Measurements from ENCODE around the gene TMEM150A. TPM values are rescaled to one million over a fixed set of nuclear protein-coding genes. Genes with fewer than 3 reads are reported as not detected.

Gene TMEM150A
- total RNA-seq, 1 experiment from 2014 or later, result 19.3 TPM

DNA sequence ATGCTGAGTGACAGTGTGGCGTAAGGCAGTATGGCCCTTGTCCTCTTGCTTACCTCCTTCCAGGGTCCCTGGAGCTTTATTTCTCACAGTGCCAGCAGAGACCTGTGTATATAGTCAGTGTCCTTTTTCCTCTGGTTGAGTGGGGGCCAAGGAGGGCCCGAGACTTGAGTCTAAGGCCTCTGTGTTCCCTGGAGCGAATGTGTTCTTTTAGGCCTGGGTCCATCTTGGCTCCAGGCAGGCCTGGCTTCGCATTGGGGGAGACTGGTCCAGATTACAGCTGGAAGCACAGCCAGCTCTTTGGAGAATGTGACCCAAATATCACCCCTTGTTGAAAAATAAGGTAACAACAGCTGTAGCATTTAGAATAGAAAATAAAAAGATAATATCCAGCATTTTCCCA lies 13.3 kb downstream of the TMEM150A start:
- H3K14ac ChIP-seq (ENCODE audit: insufficient read depth, low read length), result no peak overlapping the region
- H3T11ph ChIP-seq (ENCODE audit: low read length), result no peak overlapping the region
- no peaks in the 10 kb centered on the region for H3K9me3 ChIP-seq (ENCODE audit: control insufficient read depth, low read depth, low read length)
- no peak overlapping the region for H2AFZ ChIP-seq (ENCODE audit: low read length)
- no peak overlapping the region for H3K18ac ChIP-seq (ENCODE audit: insufficient read length, low read depth, low read length)
- peaks cover 7% of the 10 kb centered on the region for H3K23me2 ChIP-seq (ENCODE audit: insufficient read length, low read depth, low read length, poor library complexity, severe bottlenecking)
- no peak overlapping the region for H3K4ac ChIP-seq (ENCODE audit: low read depth, low read length)
- H2BK15ac ChIP-seq (ENCODE audit: low read depth, low read length), result no peak overlapping the region
- Mint-ChIP-seq H3K27ac (no peak overlapping the region), H3K27me3 (ENCODE audit: low read depth) (peaks cover 31% of the 10 kb centered on the region), H3K9me3 (no peaks in the 10 kb centered on the region; a peak in 1 of 5 replicates), H3K4me3 (no peak overlapping the region), H3K36me3 (ENCODE audit: insufficient read depth in 1 of 3, low read depth in 3 of 3) (no peaks in the 10 kb centered on the region), H3K4me1 (peaks cover under 1 to 5% of the 10 kb centered on the region in 2 experiments; a peak in 3 of 4 replicates)
- H3K4me2 ChIP-seq (ENCODE audit: insufficient read depth, insufficient read length, low read length), result no peak overlapping the region
- H3K23ac ChIP-seq (ENCODE audit: insufficient read length, low read depth, low read length), result no peak overlapping the region
- DNase-seq, result no peak
- H4K20me1 ChIP-seq (ENCODE audit: control insufficient read depth, insufficient read depth, insufficient read length), result no peaks in the 10 kb centered on the region
- H2BK120ac ChIP-seq (ENCODE audit: low read depth, low read length, poor library complexity, severe bottlenecking), result no peak overlapping the region
- no peak overlapping the region for H2BK5ac ChIP-seq (ENCODE audit: insufficient read length, low read length)
- no peak overlapping the region for H4K8ac ChIP-seq (replicated peaks; ENCODE audit: insufficient read length, low read depth, low read length)
- WGBS (ENCODE audit: extremely low coverage, insufficient read length, low lambda C conversion rate), result no CpG with 5 or more reads among the region's 4 CpGs
- H2BK12ac ChIP-seq (ENCODE audit: insufficient read length, low read depth, low read length), result no peak overlapping the region
- H3K27ac ChIP-seq (ENCODE audit: insufficient read length, low read depth, low read length), result no peak overlapping the region
- H2AK5ac ChIP-seq (ENCODE audit: insufficient read length, low read length), result no peak overlapping the region
- H4K91ac ChIP-seq (ENCODE audit: insufficient read length, low read depth, low read length), result no peak overlapping the region
- no peaks in the 10 kb centered on the region for H3K79me2 ChIP-seq (ENCODE audit: insufficient read depth, low read length)
- no peaks in the 10 kb centered on the region; the same call in 1 of the 2 replicates for H3K4me1 ChIP-seq (ENCODE audit: insufficient read depth, low read length)
- no peak overlapping the region for H4K5ac ChIP-seq (ENCODE audit: insufficient read length, low read depth, low read length)
- H3K27me3 ChIP-seq (ENCODE audit: insufficient read depth, low read length), result peaks cover 2% of the 10 kb centered on the region; the same call in 1 of the 2 replicates
- TF ChIP-seq, protein P1, sequence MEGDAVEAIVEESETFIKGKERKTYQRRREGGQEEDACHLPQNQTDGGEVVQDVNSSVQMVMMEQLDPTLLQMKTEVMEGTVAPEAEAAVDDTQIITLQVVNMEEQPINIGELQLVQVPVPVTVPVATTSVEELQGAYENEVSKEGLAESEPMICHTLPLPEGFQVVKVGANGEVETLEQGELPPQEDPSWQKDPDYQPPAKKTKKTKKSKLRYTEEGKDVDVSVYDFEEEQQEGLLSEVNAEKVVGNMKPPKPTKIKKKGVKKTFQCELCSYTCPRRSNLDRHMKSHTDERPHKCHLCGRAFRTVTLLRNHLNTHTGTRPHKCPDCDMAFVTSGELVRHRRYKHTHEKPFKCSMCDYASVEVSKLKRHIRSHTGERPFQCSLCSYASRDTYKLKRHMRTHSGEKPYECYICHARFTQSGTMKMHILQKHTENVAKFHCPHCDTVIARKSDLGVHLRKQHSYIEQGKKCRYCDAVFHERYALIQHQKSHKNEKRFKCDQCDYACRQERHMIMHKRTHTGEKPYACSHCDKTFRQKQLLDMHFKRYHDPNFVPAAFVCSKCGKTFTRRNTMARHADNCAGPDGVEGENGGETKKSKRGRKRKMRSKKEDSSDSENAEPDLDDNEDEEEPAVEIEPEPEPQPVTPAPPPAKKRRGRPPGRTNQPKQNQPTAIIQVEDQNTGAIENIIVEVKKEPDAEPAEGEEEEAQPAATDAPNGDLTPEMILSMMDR (conservative IDR thresholded peaks at IDR 0.05), result no peak
- no peak overlapping the region for H3K9ac ChIP-seq (ENCODE audit: extremely low read depth, insufficient read length, low read length)
- no peak overlapping the region for H3K56ac ChIP-seq (ENCODE audit: insufficient read length, low read depth, low read length)
- H2BK20ac ChIP-seq (ENCODE audit: low read depth, low read length, poor library complexity, severe bottlenecking), result no peak overlapping the region
- no peaks in the 10 kb centered on the region for H3K79me1 ChIP-seq (ENCODE audit: insufficient read depth, low read depth, low read length, poor library complexity, severe bottlenecking)

Measured in H9 (cell line).